Vagina (tissue), 2 donors: Measurements from ENCODE around the gene NRSN1.

Source experiments
- POLR2A ChIP-seq, 2 donors: fragments of 450-650 bp; IDR thresholded peaks; one replicate each; pipeline ENCODE4 v1.6.1; 2017; ENCODE audit warnings: antibody characterized with exemption in 2 of 2, mild to moderate bottlenecking in 2 of 2, moderate library complexity in 2 of 2
- POLR2AphosphoS5 ChIP-seq, 2 donors: sonication (generic); formaldehyde crosslinking; IDR thresholded peaks; one replicate each; pipeline ENCODE4 v1.9.0; 2017; ENCODE audit warnings: antibody characterized with exemption in 2 of 2, mild to moderate bottlenecking in 2 of 2, low read depth in 1 of 2; ENCODE audit not compliant: insufficient read depth in 1 of 2

- TF ChIP-seq POLR2AphosphoS5 (IDR thresholded peaks at IDR 0.05; ENCODE audit: insufficient read depth in 1 of 2, low read depth in 1 of 2) (no peak), POLR2A (IDR thresholded peaks at IDR 0.05) (no peak)
Measured at GRCh38 chr6:24146871-24147270, 20.9 kb downstream of the NRSN1 start.
